NCI-H345 treated with DMSO at 0.1 percent for 48 hours (cell line): Measurements from ENCODE around the gene CNNM1.

Experiments
- DNase-seq: peaks from one replicate; lab custom pipeline; 2025; ENCODE audit not compliant: unreplicated experiment; lab: John Stamatoyannopoulos, UW

Gene CNNM1

DNA sequence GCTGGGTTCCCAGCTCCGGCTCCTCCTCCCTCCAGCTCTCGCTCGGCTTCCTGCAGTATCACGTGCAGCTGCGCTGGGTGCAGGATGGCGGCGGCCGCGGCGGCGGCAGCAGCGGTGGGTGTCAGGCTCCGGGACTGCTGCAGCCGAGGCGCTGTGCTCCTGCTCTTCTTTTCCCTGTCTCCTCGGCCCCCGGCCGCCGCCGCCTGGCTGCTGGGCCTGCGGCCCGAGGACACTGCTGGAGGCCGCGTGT, at the start of gene CNNM1:
TSS of gene CNNM1 (plus strand) at position 53 of the 250 bp plus-strand sequence. CDS start at position 85, 32 bp downstream.
- peak; percentile 31 for DNase-seq

GRCh38 chr10:99279626-99280111, 49.5 kb upstream of the CNNM1 start:
- peak; percentile 16 for DNase-seq

GRCh38 chr10:99280472-99280871, 48.7 kb upstream of the CNNM1 start:
- no peak for DNase-seq

DNA sequence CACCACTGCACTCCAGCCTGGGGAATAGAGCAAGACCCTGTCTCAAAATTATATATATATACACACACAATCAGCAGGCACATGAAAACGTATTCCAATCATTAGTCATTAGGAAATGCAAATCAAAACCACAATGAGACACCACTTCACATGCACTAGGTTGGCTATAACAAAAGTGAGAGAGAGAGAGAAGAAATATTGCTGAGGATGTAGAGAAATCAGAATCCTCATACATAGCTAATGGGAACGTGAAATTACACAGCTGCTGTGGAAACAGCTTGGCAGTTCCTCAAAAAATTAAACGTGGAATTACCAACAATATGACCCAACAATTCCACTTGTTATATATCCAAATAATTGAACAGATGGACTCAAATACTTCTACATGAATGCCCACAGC, 43.3 kb upstream of the CNNM1 start:
- DNase-seq: no peak

DNA sequence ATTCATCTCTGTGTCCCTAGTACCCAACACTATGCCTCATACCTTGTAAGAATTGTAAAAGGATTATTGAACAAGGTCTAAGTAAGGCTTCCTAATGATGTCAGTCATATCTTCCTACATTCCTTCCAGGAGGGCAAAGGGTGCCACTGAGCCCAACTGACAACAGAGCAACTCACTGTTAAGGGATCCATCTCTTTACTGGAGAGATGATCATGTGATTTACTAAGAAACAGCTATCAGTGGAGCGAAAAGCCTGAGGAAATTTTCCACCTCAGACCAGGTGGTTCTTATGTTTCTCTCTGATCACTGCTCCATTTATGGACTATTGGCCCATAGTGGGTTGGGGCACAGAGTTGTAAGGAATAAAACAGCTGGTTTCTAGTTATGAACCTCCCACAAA, 38.9 kb upstream of the CNNM1 start:
- no peak for DNase-seq

- no peak for DNase-seq
These were observed 37.0 kb upstream of the CNNM1 start for GRCh38 chr10:99292159-99292558.

GRCh38 chr10:99296605-99297004, 32.6 kb upstream of the CNNM1 start:
- DNase-seq: no peak

- DNase-seq: no peak
These were observed 32.1 kb upstream of the CNNM1 start for GRCh38 chr10:99297033-99297432.

GRCh38 chr10:99303899-99304861, 25.0 kb upstream of the CNNM1 start:
- no peak for DNase-seq

DNA sequence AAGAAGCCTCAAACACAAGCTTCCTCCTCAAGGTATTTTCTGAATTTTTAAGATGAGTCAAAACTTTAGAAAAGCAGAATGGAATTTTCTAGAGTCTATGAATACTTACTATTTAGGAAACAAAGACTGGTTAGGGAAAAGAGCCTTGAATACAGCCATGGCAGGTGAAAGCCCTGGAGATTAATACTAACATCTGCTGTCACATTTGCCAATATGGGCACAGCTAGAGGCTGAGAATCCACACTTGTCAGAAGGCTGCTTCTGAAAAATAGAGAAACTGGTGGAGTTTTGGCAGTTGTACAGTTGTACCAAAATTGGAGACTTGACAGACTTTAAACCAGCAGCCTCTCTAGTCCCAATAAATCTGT, 24.3 kb upstream of the CNNM1 start:
- DNase-seq: no peak

DNA sequence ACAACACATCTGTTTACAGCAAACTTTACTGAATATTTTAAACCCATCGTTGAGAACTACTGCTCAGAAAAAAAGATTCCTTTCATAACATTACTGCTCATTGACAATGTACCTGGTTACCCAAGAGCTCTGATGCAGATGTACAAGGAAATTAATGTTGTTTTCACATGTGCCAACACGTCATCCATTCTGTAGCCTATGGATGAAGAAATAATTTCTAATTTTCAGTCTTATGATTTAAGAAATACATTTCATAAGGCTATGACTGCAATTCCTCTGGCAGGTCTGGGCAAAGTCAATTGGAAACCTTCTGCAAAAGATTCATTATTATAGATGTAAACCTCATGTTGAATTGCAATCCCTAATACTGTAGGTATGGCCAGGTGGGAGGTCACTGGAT, 16.7 kb upstream of the CNNM1 start:
- no peak for DNase-seq

DNA sequence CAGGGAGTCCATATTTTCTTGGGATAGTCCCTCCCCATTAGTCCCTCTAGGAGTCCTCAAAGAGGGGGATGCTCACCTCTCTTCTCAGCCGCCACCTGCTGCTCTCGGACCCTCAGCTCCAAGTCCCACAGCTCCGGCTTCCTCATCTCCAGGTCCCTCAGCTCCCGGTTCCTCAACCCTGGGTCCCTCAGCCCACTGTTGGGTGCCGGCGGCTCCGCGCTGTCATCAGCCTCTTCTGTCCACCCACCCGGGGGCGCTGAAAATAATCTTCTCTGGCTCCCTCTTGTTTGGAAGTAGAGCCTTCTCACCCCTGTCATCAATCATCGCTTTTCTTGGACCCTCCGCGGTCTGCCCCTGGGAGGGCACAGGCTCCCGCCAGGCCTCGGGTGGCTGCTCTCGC, 13.3 kb upstream of the CNNM1 start:
- DNase-seq: no peak

DNA sequence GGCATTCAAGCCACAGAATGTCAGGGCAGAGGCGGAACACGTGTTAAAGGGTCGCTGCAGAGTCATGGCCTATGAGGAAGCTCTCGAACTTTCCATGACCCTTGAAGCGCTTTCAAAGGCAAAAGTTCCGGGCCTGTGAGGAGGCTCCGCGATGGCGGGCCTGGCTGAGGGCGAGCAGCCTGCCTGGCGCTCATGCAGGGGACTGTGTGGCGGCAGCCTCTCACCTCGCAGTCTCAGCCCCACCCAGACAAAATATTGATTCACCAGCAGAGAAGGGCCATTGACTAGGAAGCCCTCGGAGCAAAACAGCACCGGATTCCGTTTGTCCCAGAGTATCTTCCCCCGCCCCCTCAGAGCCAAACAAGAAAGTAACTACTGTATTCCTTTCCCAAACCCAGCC, 12.8 kb upstream of the CNNM1 start:
- no peak for DNase-seq

- DNase-seq: no peak
These were observed 11.1 kb upstream of the CNNM1 start for GRCh38 chr10:99318048-99318447.

- DNase-seq: no peak
These were observed 10.7 kb upstream of the CNNM1 start for GRCh38 chr10:99318475-99318874.

DNA sequence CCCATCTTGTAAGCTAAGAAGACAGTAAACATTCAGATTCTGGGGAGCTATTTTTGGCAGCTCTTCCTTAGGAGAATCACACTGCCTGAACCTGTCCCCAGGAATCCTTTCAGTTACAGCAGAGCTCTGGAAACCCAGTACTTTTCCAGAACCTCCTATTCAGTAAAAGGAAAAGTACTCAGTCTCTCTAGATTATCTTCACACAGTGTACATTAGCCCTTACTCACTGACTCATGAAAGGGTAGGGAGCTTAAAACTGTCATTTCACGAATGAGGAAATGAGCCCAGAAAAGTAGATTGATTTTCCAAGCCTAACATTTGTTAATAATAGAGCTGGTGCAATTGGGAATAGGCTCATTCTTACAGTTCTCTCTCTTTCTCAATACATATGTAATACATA, 3.9 kb upstream of the CNNM1 start:
- DNase-seq: no peak

DNA sequence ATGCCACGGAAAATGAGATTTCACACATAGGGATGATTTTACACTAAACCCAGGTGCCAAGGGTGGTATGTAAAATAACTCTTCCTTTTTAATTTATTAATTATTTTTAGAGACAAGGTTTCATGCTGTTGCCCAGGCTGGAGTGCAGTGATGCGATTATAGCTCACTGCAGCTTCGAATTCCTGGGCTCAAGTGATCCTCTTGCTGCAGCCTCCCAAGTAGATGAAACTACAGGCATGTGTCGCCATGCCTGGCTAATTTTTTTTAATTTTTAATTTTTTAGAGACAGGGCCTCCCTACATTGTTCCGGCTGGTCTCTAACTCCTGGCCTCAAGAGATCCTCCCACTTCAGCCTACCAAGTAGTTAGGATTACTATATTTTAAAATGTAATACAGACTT, 2.3 kb upstream of the CNNM1 start:
- no peak for DNase-seq

GRCh38 chr10:99328579-99329303, 415 bp upstream of the CNNM1 start:
- no peak for DNase-seq

DNA sequence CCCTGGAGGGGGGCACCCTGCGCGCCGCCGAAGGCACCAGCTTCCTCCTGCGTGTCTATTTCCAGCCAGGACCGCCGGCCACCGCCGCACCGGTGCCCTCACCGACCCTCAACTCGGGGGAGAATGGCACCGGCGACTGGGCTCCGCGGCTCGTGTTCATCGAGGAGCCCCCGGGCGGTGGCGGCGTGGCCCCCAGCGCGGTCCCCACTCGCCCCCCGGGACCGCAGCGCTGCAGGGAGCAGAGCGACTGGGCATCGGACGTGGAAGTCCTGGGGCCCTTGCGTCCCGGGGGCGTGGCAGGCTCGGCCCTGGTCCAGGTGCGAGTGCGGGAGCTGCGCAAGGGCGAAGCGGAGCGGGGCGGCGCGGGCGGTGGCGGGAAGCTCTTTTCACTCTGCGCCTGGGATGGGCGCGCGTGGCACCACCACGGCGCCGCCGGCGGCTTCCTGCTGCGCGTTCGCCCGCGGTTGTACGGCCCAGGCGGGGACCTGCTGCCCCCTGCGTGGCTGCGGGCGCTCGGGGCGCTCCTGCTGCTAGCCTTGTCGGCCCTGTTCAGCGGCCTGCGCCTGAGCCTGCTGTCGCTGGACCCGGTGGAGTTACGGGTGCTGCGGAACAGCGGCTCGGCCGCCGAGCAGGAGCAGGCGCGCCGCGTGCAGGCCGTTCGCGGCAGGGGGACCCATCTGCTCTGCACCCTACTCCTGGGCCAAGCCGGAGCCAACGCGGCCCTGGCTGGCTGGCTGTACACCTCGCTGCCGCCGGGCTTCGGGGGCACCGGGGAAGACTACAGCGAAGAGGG, 594 bp downstream of the CNNM1 start:
- DNase-seq: no peak

GRCh38 chr10:99330347-99330924, 1.3 kb downstream of the CNNM1 start:
- DNase-seq: no peak

- DNase-seq: no peak
These were observed 2.1 kb downstream of the CNNM1 start for GRCh38 chr10:99331207-99331803.
